ENCODE data around the gene ISL2.

ISL2 gene

GRCh38 chr15:76386178-76386577 lies 49.6 kb downstream of the ISL2 start:
- TF ChIP-seq Cebpa-rat (IDR thresholded peaks at IDR 0.05) = no peak
- H3K4me1 ChIP-seq = no peaks in the 10 kb centered on the region
- no peak overlapping the region for H3K4me2 ChIP-seq
- no peaks in the 10 kb centered on the region for H3K36me3 ChIP-seq
- no peaks in the 10 kb centered on the region for H3K9me3 ChIP-seq
- H4K20me1 ChIP-seq = no peaks in the 10 kb centered on the region
- no peak overlapping the region for H3K4me3 ChIP-seq
- no peaks in the 10 kb centered on the region for H3K27me3 ChIP-seq
- H3K27ac ChIP-seq = no peak overlapping the region
- H3K9ac ChIP-seq = no peak overlapping the region

- Histone ChIP-seq H3K9ac (no peak overlapping the region), H3K36me3 (no peaks in the 10 kb centered on the region), H4K20me1 (no peaks in the 10 kb centered on the region), H3K27me3 (no peaks in the 10 kb centered on the region), H3K9me3 (no peaks in the 10 kb centered on the region), H3K4me2 (no peak overlapping the region), H3K4me1 (no peaks in the 10 kb centered on the region), H3K27ac (no peak overlapping the region), H3K4me3 (no peak overlapping the region)
- no peak for TF ChIP-seq Cebpa-rat (IDR thresholded peaks at IDR 0.05)
Observed at GRCh38 chr15:76386926-76387325, 50.4 kb downstream of the ISL2 start.

GRCh38 chr15:76390571-76390970 lies 54.0 kb downstream of the ISL2 start:
- TF ChIP-seq Cebpa-rat (IDR thresholded peaks at IDR 0.05) = no peak
- Histone ChIP-seq H3K27ac (no peak overlapping the region), H3K4me2 (no peak overlapping the region)

GRCh38 chr15:76391309-76391708 lies 54.7 kb downstream of the ISL2 start:
- Histone ChIP-seq H3K9ac (no peak overlapping the region), H3K4me2 (no peak overlapping the region), H4K20me1 (no peaks in the 10 kb centered on the region), H3K9me3 (no peaks in the 10 kb centered on the region), H3K27ac (no peak overlapping the region), H3K27me3 (no peaks in the 10 kb centered on the region), H3K4me1 (no peaks in the 10 kb centered on the region), H3K36me3 (no peaks in the 10 kb centered on the region), H3K4me3 (no peak overlapping the region)
- TF ChIP-seq Cebpa-rat (IDR thresholded peaks at IDR 0.05) = no peak

More at GRCh38 chr15:76390571-76390970, 54.0 kb downstream of the ISL2 start:
- H3K27me3 ChIP-seq = no peaks in the 10 kb centered on the region
- no peaks in the 10 kb centered on the region for H3K36me3 ChIP-seq
- no peaks in the 10 kb centered on the region for H4K20me1 ChIP-seq
- no peak overlapping the region for H3K4me3 ChIP-seq
- no peaks in the 10 kb centered on the region for H3K9me3 ChIP-seq
- H3K9ac ChIP-seq = no peak overlapping the region
- no peaks in the 10 kb centered on the region for H3K4me1 ChIP-seq

- TF ChIP-seq Cebpa-rat (IDR thresholded peaks at IDR 0.05) = no peak
- Histone ChIP-seq H3K27ac (no peak overlapping the region), H3K27me3 (no peaks in the 10 kb centered on the region), H3K4me3 (no peak overlapping the region), H3K9me3 (no peaks in the 10 kb centered on the region), H3K9ac (no peak overlapping the region), H3K4me2 (no peak overlapping the region), H4K20me1 (no peaks in the 10 kb centered on the region), H3K4me1 (no peaks in the 10 kb centered on the region), H3K36me3 (no peaks in the 10 kb centered on the region)
Observed at GRCh38 chr15:76391847-76392246, 55.3 kb downstream of the ISL2 start.
